Erythroblast (primary cell): ENCODE measurements around the gene NFASC.

Experiments
- GATA1 ChIP-seq: IDR thresholded peaks from 2 replicates; pipeline ENCODE4 v1.6.1; 2011; ENCODE audit warnings: low read depth, mild to moderate bottlenecking, control low read depth, low read length, moderate library complexity
- POLR2A ChIP-seq: IDR thresholded peaks from 2 replicates; pipeline ENCODE4 v1.6.1; 2011; ENCODE audit warnings: mild to moderate bottlenecking, low read length

DNA sequence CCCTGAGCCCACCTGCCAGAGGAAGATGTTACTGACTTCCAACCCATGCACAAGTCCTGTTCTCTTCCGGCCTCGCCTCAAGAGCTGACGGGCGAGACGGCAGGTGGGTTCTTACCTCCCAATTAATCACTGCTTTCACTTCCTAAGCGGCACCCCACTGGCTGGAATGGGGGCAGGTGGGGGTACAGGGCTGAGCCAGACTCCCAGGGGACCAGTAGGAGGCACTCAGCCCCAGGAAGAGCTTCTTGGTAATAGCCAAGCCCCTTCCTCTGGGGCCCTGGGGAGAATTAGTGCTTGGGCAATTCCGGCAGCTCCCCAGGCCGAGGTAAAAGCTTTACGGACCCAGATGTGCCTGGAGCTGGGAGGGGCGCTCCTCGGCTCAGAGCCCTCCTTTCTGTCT lies 182.0 kb downstream of the NFASC start:
- TF ChIP-seq POLR2A (no peak), GATA1 (no peak)
